IMR-90 (cell line): ENCODE results near the gene CENPP. TPM values are rescaled to one million over a fixed set of nuclear protein-coding genes. Genes with fewer than 3 reads are reported as not detected.

Source experiments
- ATAC-seq: fragments of 200-7000 bp; cut with Tn5 transposase; 2 replicates; pipeline ENCODE4 v1.9.1; 2020; ENCODE audit warnings: low read depth, mild to moderate bottlenecking, moderate library complexity
- BruUV-seq: library from RNA; stranded (reverse); fragments of 400-500 nt; replicated peaks from 2 replicates; lab custom pipeline; 2021; lab: Mats Ljungman, UMichigan
- CTCF ChIA-PET: fragments of 300-600 bp; formaldehyde crosslinking; extraction: SDS; loops from one replicate; lab custom pipeline; 2021; ENCODE audit warnings: antibody characterized with exemption; lab: Yijun Ruan, JAX
- POLR2A ChIA-PET: fragments of 300-600 bp; sonication (Branson Sonifier 250); formaldehyde crosslinking; loops from one replicate; lab custom pipeline; 2022; ENCODE audit warnings: antibody characterized with exemption; ENCODE audit not compliant: unreplicated experiment; lab: Charles Lee
- DNase-seq: peaks from one replicate; pipeline ENCODE4 v3.0.0; 2013
- H2AFZ ChIP-seq: replicated peaks from 2 replicates; pipeline ENCODE3; 2013; ENCODE audit warnings: low read length, mild to moderate bottlenecking; ENCODE audit not compliant: poor library complexity
- H2AK5ac ChIP-seq: 2 replicates; pipeline ENCODE4 v1.6.1; 2013; ENCODE audit warnings: low read depth, low read length, inconsistent platforms
- H2AK9ac ChIP-seq: replicated peaks from 2 replicates; pipeline ENCODE3; 2013; ENCODE audit warnings: mild to moderate bottlenecking, low read depth, low read length, moderate library complexity; ENCODE audit not compliant: poor library complexity
- H2BK120ac ChIP-seq: 2 replicates; pipeline ENCODE4 v1.6.1; 2013; ENCODE audit warnings: low read depth, low read length, inconsistent platforms
- H2BK15ac ChIP-seq: 3 replicates; pipeline ENCODE4 v1.6.1; 2013; ENCODE audit warnings: low read depth, low read length, inconsistent platforms
- H2BK20ac ChIP-seq: 2 replicates; pipeline ENCODE4 v1.6.1; 2013; ENCODE audit warnings: low read depth, mild to moderate bottlenecking, inconsistent platforms, low read length, moderate library complexity
- H2BK5ac ChIP-seq: 2 replicates; pipeline ENCODE4 v1.6.1; 2013; ENCODE audit warnings: mild to moderate bottlenecking, low read depth, low read length, inconsistent platforms; ENCODE audit not compliant: poor library complexity, severe bottlenecking
- H3K14ac ChIP-seq: replicated peaks from 2 replicates; pipeline ENCODE4 v1.6.1; 2013; ENCODE audit warnings: low read depth, low read length, inconsistent platforms
- H3K18ac ChIP-seq: 2 replicates; pipeline ENCODE4 v1.6.1; 2013; ENCODE audit warnings: low read depth, low read length, control low read depth
- H3K23ac ChIP-seq: 2 replicates; pipeline ENCODE4 v1.6.1; 2013; ENCODE audit warnings: low read depth, low read length, inconsistent platforms
- H3K27ac ChIP-seq: 2 replicates; pipeline ENCODE4 v1.5.1; 2013; ENCODE audit warnings: mild to moderate bottlenecking, control low read depth, low read length; ENCODE audit not compliant: insufficient read depth
- H3K27me3 ChIP-seq: 2 replicates; pipeline ENCODE4 v1.6.1; 2013; ENCODE audit warnings: low read length; ENCODE audit not compliant: control insufficient read depth, insufficient read depth
- H3K36me3 ChIP-seq: 2 replicates; pipeline ENCODE4 v1.6.1; 2013; ENCODE audit warnings: low read length, mixed read lengths; ENCODE audit not compliant: control insufficient read depth, insufficient read depth
- H3K4ac ChIP-seq: 2 replicates; pipeline ENCODE4 v1.6.1; 2013; ENCODE audit warnings: low read depth, low read length, inconsistent platforms
- H3K4me1 ChIP-seq: 2 replicates; pipeline ENCODE4 v1.6.1; 2013; ENCODE audit warnings: low read length, mixed read lengths; ENCODE audit not compliant: control insufficient read depth, insufficient read depth
- H3K4me2 ChIP-seq: 2 replicates; pipeline ENCODE4 v1.6.1; 2013; ENCODE audit warnings: low read depth, mild to moderate bottlenecking, control low read depth, low read length, moderate library complexity
- H3K4me3 ChIP-seq: 2 replicates; pipeline ENCODE4 v1.5.1; 2013; ENCODE audit warnings: low read depth, mild to moderate bottlenecking, control low read depth, low read length, moderate library complexity; ENCODE audit not compliant: insufficient read depth
- H3K56ac ChIP-seq: 2 replicates; pipeline ENCODE4 v1.6.1; 2013; ENCODE audit warnings: low read length, inconsistent platforms; ENCODE audit not compliant: insufficient read depth; ENCODE audit errors: extremely low read depth
- H3K79me1 ChIP-seq, 2 experiments: 2 replicates each; pipeline ENCODE4 v1.6.1; 2013; ENCODE audit warnings: low read length in 2 of 2, inconsistent platforms in 1 of 2, low read depth in 1 of 2
- H3K9ac ChIP-seq: 2 replicates; pipeline ENCODE4 v1.6.1; 2013; ENCODE audit warnings: low read depth, low read length, control low read depth
- H3K9me1 ChIP-seq: 2 replicates; pipeline ENCODE4 v1.6.1; 2013; ENCODE audit warnings: low read length, inconsistent platforms; ENCODE audit not compliant: insufficient read depth
- H3K9me3 ChIP-seq: 2 replicates; pipeline ENCODE4 v1.6.1; 2013; ENCODE audit warnings: low read length; ENCODE audit not compliant: control insufficient read depth, insufficient read depth
- H4K20me1 ChIP-seq: 2 replicates; pipeline ENCODE4 v1.6.1; 2013; ENCODE audit warnings: low read length, inconsistent platforms; ENCODE audit not compliant: insufficient read depth
- H4K5ac ChIP-seq: 2 replicates; pipeline ENCODE4 v1.6.1; 2013; ENCODE audit warnings: mild to moderate bottlenecking, low read depth, low read length, control low read depth
- H4K8ac ChIP-seq, 2 experiments: 2 replicates each; pipeline ENCODE4 v1.6.1; 2013; ENCODE audit warnings: low read depth in 2 of 2, low read length in 2 of 2, control low read depth in 1 of 2, inconsistent platforms in 1 of 2
- H4K91ac ChIP-seq: 2 replicates; pipeline ENCODE4 v1.6.1; 2013; ENCODE audit warnings: low read depth, low read length, inconsistent platforms; ENCODE audit not compliant: insufficient read depth
- BHLHE40 ChIP-seq: fragments of 150-350 bp; IDR thresholded peaks from 2 replicates; pipeline ENCODE4 v1.6.1; 2016; ENCODE audit warnings: mild to moderate bottlenecking, low read depth, low read length
- CHD1 ChIP-seq: IDR thresholded peaks from 2 replicates; pipeline ENCODE4 v1.6.1; 2012; ENCODE audit warnings: low read depth, low read length, improper control_type of control experiment
- FOS ChIP-seq: fragments of 150-350 bp; IDR thresholded peaks from 2 replicates; pipeline ENCODE4 v1.6.1; 2016; ENCODE audit warnings: low read depth, low read length
- MXI1 ChIP-seq: IDR thresholded peaks from 2 replicates; pipeline ENCODE4 v1.6.1; 2012; ENCODE audit warnings: low read depth, mild to moderate bottlenecking, low read length, moderate library complexity, borderline replicate concordance
- NFE2L2 ChIP-seq: fragments of 150-350 bp; IDR thresholded peaks from 2 replicates; pipeline ENCODE4 v1.6.1; 2016; ENCODE audit warnings: low read depth, mild to moderate bottlenecking, low read length
- WGBS, 2 experiments: methylation state at CpG; one replicate each; pipeline versions ENCODE4 v1.1.5 to v1.1.7; 2013; ENCODE audit warnings: missing lambda C conversion rate in 2 of 2; ENCODE audit not compliant: insufficient read length in 1 of 2; ENCODE audit errors: extremely low coverage in 2 of 2; 5-methylcytosine and 5-hydroxymethylcytosine counted together
- dilution Hi-C: fragments of 300-500 bp; cut with HindIII; formaldehyde crosslinking; loops from one replicate; pipeline ENCODE4 v1.14.3; 2018; ENCODE audit warnings: low sequenced_read_pairs; ENCODE audit not compliant: unreplicated experiment
- in situ Hi-C: fragments of 300-500 bp; cut with MboI; formaldehyde crosslinking; loops from 3 replicates; pipeline ENCODE4 v1.14.3; 2019; ENCODE audit warnings: low sequenced_read_pairs, inconsistent platforms, mixed read lengths
- intact Hi-C: fragments of 100-400 bp; cut with micrococcal nuclease; formaldehyde crosslinking; loops from 2 replicates; pipeline ENCODE4 v1.10.0; 2022
- polyA plus RNA-seq, 3 experiments: library from polyadenylated mRNA; depleted of rRNA; stranded (reverse); fragments of >200 nt; gene quantifications; 2 replicates each; pipeline ENCODE4 v1.2.3, GENCODE V29; 2012; ENCODE audit warnings: low replicate concordance in 1 of 3
- total RNA-seq: library from RNA; depleted of rRNA; stranded (reverse); fragments of >200 nt; gene quantifications from 2 replicates; pipeline ENCODE4 v1.2.3, GENCODE V29; 2012

CENPP gene
- total and polyA plus RNA-seq, 2 of the 4 experiments (the other 2 are of a cell fraction): 1.4 to 2.0 TPM

DNA sequence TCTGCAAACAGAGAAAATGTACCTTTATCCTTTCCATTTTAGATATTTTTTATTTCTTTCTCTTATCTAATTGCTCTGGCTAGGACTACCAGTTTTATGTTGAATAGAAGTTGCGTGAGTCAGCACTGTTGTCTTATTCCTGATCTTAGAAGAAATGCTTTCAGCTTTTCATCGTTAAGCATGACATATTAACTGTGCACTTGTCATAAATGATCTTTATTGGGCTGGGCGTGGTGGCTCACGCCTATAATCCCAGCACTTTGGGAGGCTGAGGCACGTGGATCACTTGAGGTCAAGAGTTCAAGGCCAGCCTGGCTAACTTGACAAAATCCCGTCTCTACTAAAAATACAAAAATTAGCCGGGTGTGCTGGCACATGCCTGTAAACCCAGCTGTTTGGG lies 218.2 kb downstream of the CENPP start:
- H4K91ac ChIP-seq: no peak overlapping the region
- intact Hi-C loops: no loop called here
- H4K20me1 ChIP-seq: no peaks in the 10 kb centered on the region
- no peaks in the 10 kb centered on the region for H3K9me1 ChIP-seq
- H3K36me3 ChIP-seq: no peaks in the 10 kb centered on the region
- no peak overlapping the region for H3K4me2 ChIP-seq
- H3K27ac ChIP-seq: no peak overlapping the region
- no peak overlapping the region for H3K18ac ChIP-seq
- ChIA-PET CTCF (no interaction called here), POLR2A (no interaction called here)
- BruUV-seq: no TSS peak
- H4K5ac ChIP-seq: no peak overlapping the region
- no peak for TF ChIP-seq FOS
- TF ChIP-seq MXI1: no peak
- no peak for TF ChIP-seq CHD1
- TF ChIP-seq BHLHE40: no peak
- no peak for TF ChIP-seq NFE2L2
- no peak overlapping the region for H2AFZ ChIP-seq
- DNase-seq (no peak), ATAC-seq (no peak)
- no peak overlapping the region for H3K14ac ChIP-seq
- no peaks in the 10 kb centered on the region for H3K27me3 ChIP-seq
- no peak overlapping the region for H2AK9ac ChIP-seq
- no peak overlapping the region for H4K8ac ChIP-seq
- H2BK15ac ChIP-seq: no peak overlapping the region
- WGBS, 2 experiments: 100% methylated on average over 2 of the region's 7 CpGs; no CpG with 5 or more reads in 1 of the 2 experiments
- in situ Hi-C loops: no loop called here
- no peak overlapping the region for H2AK5ac ChIP-seq
- H3K9me3 ChIP-seq: no peaks in the 10 kb centered on the region
- H3K9ac ChIP-seq: no peak overlapping the region
- no peak overlapping the region for H3K4me3 ChIP-seq
- no peak overlapping the region for H2BK5ac ChIP-seq
- no peaks in the 10 kb centered on the region for H3K79me1 ChIP-seq
- no peak overlapping the region for H2BK20ac ChIP-seq
- no peak overlapping the region for H3K23ac ChIP-seq
- H3K4me1 ChIP-seq: no peaks in the 10 kb centered on the region
- dilution Hi-C loops: no loop called here
- H3K4ac ChIP-seq: no peak overlapping the region
- no peak overlapping the region for H2BK120ac ChIP-seq
- H3K56ac ChIP-seq: no peak overlapping the region
